A673 (cell line): ENCODE measurements around the gene TXN. TPM values are rescaled to one million over a fixed set of nuclear protein-coding genes. Genes with fewer than 3 reads are reported as not detected.

Source experiments
- BruUV-seq: library from RNA; stranded (reverse); fragments of 400-500 nt; replicated peaks from 2 replicates; lab custom pipeline; 2021; lab: Mats Ljungman, UMichigan
- CTCF ChIA-PET: fragments of 300-600 bp; sonication (Branson Sonifier 250); formaldehyde crosslinking; loops from one replicate; lab custom pipeline; 2022; ENCODE audit warnings: antibody characterized with exemption; lab: Charles Lee
- POLR2A ChIA-PET: fragments of 300-600 bp; sonication (Branson Sonifier 250); formaldehyde crosslinking; loops from one replicate; lab custom pipeline; 2022; ENCODE audit warnings: antibody characterized with exemption; ENCODE audit not compliant: low non-redundant PET; lab: Charles Lee
- DNase-seq: peaks from one replicate; pipeline ENCODE4 v3.0.0-alpha.2; 2015; ENCODE audit warnings: low spot score
- H3K27ac ChIP-seq: fragments of 200-600 bp; sonication (generic); 2 replicates; pipeline ENCODE4 v1.5.1; 2016; ENCODE audit warnings: mixed run types, low read depth, mild to moderate bottlenecking, mixed read lengths, antibody characterized with exemption, low read length; ENCODE audit not compliant: poor library complexity, severe bottlenecking
- H3K27me3 ChIP-seq: fragments of 200-600 bp; sonication (generic); replicated peaks from 2 replicates; pipeline ENCODE4 v1.6.1; 2017; ENCODE audit warnings: mixed run types, low read depth, mild to moderate bottlenecking, mixed read lengths, antibody characterized with exemption, low read length; ENCODE audit not compliant: insufficient read depth, poor library complexity
- H3K36me3 ChIP-seq: fragments of 200-600 bp; sonication (generic); 2 replicates; pipeline ENCODE4 v1.6.1; 2016; ENCODE audit warnings: mixed run types, mild to moderate bottlenecking, mixed read lengths, antibody characterized with exemption, low read length; ENCODE audit not compliant: insufficient read depth, poor library complexity, severe bottlenecking
- H3K4me1 ChIP-seq: fragments of 200-600 bp; sonication (generic); 2 replicates; pipeline ENCODE4 v1.6.1; 2017; ENCODE audit warnings: mixed run types, mild to moderate bottlenecking, mixed read lengths, antibody characterized with exemption, low read length; ENCODE audit not compliant: insufficient read depth, poor library complexity, severe bottlenecking
- H3K4me3 ChIP-seq: fragments of 200-600 bp; sonication (generic); 2 replicates; pipeline ENCODE4 v1.5.1; 2016; ENCODE audit warnings: low read depth, mixed run types, mild to moderate bottlenecking, mixed read lengths, low read length; ENCODE audit not compliant: poor library complexity, severe bottlenecking
- H3K9me3 ChIP-seq: fragments of 200-600 bp; sonication (generic); 2 replicates; pipeline ENCODE4 v1.6.1; 2016; ENCODE audit warnings: mixed run types, low read depth, mild to moderate bottlenecking, mixed read lengths, antibody characterized with exemption, low read length; ENCODE audit not compliant: poor library complexity, severe bottlenecking
- EZH2 ChIP-seq: fragments of 200-600 bp; sonication (generic); IDR thresholded peaks from 2 replicates; pipeline ENCODE4 v1.6.1; 2017; ENCODE audit warnings: borderline replicate concordance, low read depth, mild to moderate bottlenecking, mixed read lengths, antibody characterized with exemption, low read length; ENCODE audit not compliant: poor library complexity, severe bottlenecking
- intact Hi-C: fragments of 100-400 bp; cut with micrococcal nuclease; formaldehyde crosslinking; loops from one replicate; pipeline ENCODE4 v1.10.0; 2022; ENCODE audit not compliant: unreplicated experiment
- total RNA-seq: library from RNA; stranded (reverse); gene quantifications from 2 replicates; pipeline ENCODE4 v1.2.3, GENCODE V29; 2021
- TF ChIP-seq, protein P1 (sequence below): fragments of 300-800, 200-600 bp; sonication (generic); conservative IDR thresholded peaks from 2 replicates; pipeline ENCODE4 v1.5.1; 2017; ENCODE audit warnings: low read depth, mild to moderate bottlenecking, antibody characterized with exemption, low read length, moderate library complexity, mixed read lengths

Gene TXN
- total RNA-seq, 1 experiment from 2014 or later = 284 TPM

GRCh38 chr9:110244616-110245015 lies 11.7 kb downstream of the TXN start:
- no TSS peak for BruUV-seq
- ChIA-PET POLR2A (no interaction called here), CTCF (no interaction called here)
- intact Hi-C loops = no loop called here
- no peak for TF ChIP-seq EZH2
- TF ChIP-seq, protein P1, sequence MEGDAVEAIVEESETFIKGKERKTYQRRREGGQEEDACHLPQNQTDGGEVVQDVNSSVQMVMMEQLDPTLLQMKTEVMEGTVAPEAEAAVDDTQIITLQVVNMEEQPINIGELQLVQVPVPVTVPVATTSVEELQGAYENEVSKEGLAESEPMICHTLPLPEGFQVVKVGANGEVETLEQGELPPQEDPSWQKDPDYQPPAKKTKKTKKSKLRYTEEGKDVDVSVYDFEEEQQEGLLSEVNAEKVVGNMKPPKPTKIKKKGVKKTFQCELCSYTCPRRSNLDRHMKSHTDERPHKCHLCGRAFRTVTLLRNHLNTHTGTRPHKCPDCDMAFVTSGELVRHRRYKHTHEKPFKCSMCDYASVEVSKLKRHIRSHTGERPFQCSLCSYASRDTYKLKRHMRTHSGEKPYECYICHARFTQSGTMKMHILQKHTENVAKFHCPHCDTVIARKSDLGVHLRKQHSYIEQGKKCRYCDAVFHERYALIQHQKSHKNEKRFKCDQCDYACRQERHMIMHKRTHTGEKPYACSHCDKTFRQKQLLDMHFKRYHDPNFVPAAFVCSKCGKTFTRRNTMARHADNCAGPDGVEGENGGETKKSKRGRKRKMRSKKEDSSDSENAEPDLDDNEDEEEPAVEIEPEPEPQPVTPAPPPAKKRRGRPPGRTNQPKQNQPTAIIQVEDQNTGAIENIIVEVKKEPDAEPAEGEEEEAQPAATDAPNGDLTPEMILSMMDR = no peak
- Histone ChIP-seq H3K36me3 (peaks cover 46% of the 10 kb centered on the region), H3K9me3 (no peaks in the 10 kb centered on the region), H3K27me3 (no peaks in the 10 kb centered on the region), H3K4me1 (no peaks in the 10 kb centered on the region), H3K4me3 (no peak overlapping the region), H3K27ac (no peak overlapping the region)
- DNase-seq = no peak

DNA sequence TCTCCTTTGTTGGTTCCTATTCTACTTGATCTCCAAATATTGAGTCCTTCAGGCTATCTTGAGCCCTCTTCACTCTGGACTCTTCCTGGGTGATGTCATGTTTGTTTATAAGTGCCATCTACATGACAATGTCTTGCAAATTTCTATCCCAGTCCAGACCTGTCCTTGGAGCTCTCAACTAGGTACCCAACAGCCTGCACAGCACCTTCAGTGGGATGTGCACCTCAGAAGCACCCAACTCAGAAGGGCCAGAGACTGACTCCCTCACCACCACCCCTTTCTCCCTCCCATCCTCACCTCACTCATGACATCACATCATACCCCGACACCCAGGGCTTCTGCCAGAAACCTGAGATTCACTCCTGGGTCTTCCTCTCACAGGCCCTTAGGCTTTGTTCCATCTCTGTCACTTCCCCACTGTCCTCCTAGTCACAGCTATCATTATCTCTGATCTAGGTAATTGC lies 14.4 kb downstream of the TXN start:
- BruUV-seq = no TSS peak
- H3K4me1 ChIP-seq = no peaks in the 10 kb centered on the region
- no peak for DNase-seq
- no peak overlapping the region for H3K27ac ChIP-seq
- intact Hi-C loops = no loop called here
- H3K36me3 ChIP-seq = peaks cover 32% of the 10 kb centered on the region
- TF ChIP-seq, protein P1 = no peak
- TF ChIP-seq EZH2 = no peak
- POLR2A ChIA-PET = no interaction called here
- no peaks in the 10 kb centered on the region for H3K9me3 ChIP-seq
- CTCF ChIA-PET = no interaction called here
- H3K4me3 ChIP-seq = no peak overlapping the region
- no peaks in the 10 kb centered on the region for H3K27me3 ChIP-seq

DNA sequence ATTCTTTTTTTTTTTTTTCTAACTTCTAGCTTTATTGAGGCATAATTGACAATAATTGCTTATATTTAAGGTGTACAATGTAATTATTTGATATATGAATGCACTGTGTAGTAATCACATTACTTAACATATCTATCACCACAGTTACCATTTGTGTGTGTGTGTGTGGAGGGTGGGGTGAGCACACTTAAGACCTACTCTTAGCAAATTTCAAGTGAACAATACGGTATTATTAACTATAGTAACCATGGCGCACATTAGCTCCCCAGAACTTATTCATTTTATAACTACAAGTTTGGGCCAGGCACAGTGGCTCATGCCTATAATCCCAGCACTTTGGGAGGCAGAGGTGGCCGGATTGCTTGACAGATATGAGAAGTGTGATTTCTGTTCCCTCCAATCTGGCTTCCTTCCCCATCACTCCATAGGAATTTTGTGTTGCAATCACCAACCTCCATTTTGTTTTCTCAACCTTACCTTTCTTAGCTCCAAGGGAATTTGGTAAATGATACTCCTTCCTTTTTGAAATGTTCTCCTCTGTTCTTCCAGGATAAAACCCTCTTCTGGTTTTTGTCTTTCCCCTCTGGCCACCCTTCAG lies 14.9 kb downstream of the TXN start:
- CTCF ChIA-PET = no interaction called here
- Histone ChIP-seq H3K27me3 (no peaks in the 10 kb centered on the region), H3K36me3 (peaks cover 29% of the 10 kb centered on the region), H3K4me3 (no peak overlapping the region), H3K27ac (no peak overlapping the region), H3K9me3 (no peaks in the 10 kb centered on the region), H3K4me1 (no peaks in the 10 kb centered on the region)
- intact Hi-C loops = no loop called here
- BruUV-seq = no TSS peak
- POLR2A ChIA-PET = no interaction called here
- DNase-seq = no peak
- no peak for TF ChIP-seq EZH2
- TF ChIP-seq, protein P1 = no peak
